Amniotic stem cell (primary cell): ENCODE results near the gene BANP.
A peak's percentile ranks its signal among the peaks of the same experiment; 100 is the strongest.

Experiments
- DNase-seq: peaks from one replicate; lab custom pipeline; 2025; lab: John Stamatoyannopoulos, UW

Gene BANP

GRCh38 chr16:87951552-87952538 is 611 bp downstream of the BANP start:
- no peak for DNase-seq

DNA sequence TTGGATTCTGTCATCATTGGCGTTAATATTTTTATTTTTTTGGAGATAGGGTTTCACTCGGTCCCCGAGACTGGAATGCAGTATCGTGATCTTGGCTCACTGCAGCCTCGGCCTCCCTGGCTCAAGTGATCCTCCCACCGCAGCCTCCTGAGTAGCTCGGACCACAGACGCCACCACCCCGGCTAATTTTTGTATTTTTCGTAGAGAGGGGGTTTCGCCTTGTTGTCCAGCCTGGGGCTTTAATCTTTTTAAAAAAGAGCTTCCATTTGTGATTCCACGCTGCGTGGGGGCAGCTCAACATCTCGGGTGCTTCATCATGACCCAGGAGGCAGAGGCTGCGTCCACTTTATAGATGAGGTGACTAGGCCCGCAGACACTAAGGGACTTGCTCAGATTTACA is 1.5 kb downstream of the BANP start:
- no peak for DNase-seq

DNA sequence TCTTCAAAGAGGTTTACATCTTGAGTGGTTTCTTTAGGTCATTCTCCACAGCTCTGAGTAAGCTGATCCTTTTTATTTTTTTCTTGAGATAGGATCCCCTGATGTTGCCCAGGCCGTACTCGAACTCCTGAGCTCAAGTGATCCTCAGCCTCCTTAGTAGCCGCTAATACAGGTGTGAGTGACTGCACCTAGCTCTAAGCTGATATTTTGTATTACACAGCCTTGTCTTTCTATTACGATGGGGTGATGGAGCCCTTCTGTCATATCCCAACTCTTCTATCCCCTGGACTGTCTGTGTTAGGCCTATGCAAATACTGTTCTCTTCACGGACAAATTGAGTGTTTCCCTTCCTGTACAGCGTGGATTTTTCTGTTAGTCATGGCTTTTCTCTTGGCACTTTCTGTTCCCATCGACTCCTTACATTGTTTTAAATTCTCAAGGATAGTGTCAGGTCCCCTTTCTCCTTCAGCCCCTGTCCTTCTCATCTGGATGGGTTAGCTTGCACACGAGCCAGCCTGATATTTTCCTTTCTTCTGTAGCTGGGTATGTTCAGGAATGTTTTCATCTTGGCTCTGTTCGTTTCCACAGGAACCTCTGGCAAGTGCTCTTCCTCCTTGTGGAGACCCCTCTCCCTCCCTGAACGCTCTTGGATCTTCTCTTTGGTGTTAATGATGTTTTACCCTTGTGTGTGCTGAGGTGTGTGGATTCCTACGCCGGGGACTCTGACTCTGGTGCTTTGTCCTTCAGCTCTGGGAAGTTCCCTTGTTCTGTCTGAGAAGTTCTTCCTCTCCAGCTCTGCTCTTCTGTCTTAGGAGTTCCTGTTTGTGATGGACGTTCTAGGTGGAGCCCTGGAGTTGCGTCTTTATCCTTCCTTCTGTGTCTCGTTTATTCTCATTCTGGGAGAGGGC is 2.3 kb downstream of the BANP start:
- DNase-seq = no peak

DNA sequence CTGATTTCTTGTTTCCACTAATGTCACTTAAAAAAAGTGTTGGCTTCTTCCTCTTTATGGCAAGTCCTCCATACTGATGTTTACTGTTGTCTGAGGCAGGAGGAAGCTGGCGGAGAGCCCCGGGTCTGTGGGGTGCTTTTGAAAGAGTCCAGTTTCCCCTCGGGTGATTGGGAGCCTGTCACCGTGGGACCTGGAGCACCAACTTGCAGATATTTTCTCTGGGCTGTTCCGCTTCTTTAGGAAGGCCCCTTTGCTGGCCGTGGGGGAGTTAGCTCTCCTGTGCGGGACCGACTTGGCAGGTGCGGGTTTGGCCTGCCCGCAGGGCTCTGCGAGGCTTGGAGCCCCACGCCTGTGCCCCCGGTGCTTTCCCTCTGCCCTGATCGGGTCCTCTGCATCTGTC is 3.1 kb downstream of the BANP start:
- DNase-seq = no peak

GRCh38 chr16:87954826-87955225 is 3.6 kb downstream of the BANP start:
- DNase-seq = no peak

- no peak for DNase-seq
Observed at GRCh38 chr16:87955302-87956097, 4.3 kb downstream of the BANP start.

DNA sequence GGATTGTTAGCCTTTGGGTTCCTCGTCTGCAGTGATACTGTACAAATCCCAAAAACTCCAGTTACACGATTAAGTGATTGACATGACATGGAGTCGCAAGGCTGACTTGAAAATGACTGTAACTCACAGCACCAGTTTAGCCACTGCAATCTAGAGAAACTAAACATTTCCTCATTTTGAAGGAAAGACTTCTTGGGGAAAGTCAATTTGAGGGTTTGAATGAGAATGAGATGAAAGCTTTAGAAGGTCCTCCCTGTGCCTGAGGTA is 4.8 kb downstream of the BANP start:
- no peak for DNase-seq

- DNase-seq = peak; percentile 9
Observed at GRCh38 chr16:87956365-87957231, 5.4 kb downstream of the BANP start.

GRCh38 chr16:87957296-87958094 is 6.3 kb downstream of the BANP start:
- no peak for DNase-seq

DNA sequence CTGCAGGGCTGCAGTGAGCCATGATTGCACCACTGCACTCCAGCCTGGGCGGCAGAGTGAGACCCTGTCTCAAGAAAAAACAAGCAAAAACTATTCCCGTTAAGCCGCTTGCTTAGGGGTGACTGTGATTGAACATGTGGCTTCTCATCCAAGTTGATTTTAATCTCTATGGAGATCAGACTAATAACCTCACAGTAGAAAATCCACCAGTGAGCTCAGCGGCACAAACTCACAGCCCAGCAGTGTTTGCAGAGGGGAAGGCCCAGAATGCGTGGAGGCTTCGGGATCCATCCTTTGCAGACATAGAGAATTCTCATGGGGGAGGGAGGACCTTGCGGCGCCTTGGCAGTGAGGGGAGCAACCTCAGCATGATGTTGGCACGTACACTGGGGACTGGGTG is 7.4 kb downstream of the BANP start:
- no peak for DNase-seq

- DNase-seq = no peak
Observed at GRCh38 chr16:87959391-87959990, 8.3 kb downstream of the BANP start.

- DNase-seq = no peak
Observed at GRCh38 chr16:87960296-87960695, 9.1 kb downstream of the BANP start.

DNA sequence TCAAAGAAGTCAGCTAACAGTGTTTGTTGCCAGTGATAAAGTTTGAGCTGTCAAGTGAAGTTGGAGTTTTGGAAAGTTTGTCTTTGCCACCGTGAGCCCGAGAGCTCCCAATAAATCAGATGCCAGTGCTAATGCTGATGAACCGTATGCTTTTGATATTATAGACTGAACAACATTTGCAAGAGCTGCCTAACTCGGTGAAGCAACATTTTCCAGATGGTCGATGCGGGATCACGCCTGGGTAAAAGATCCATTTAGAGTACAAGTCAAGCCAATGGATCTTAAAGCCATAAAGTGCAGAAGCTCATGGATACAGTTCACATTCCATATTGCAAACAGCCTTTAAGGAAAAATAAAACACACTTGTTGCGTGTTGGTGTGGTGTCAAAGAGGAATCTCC is 9.6 kb downstream of the BANP start:
- DNase-seq = no peak

DNA sequence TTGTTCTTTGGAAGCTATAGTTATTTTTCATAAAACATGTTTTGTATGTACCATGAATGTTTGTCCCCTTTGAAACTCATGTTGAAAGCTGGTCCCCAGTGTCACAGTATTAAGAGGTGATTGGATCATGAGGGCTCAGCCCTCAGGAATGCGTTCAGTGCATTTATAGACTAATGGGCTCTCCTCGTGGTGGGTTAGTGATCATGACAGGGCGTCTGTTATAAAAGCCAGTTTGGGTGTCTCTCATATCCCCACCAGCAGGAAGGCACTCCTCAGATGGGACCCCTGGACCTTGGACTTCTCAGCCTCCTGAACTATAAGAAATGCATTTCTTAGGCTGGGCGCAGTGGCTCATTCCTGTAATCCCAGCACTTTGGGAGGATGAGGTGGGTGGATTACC is 10.4 kb downstream of the BANP start:
- no peak for DNase-seq

DNA sequence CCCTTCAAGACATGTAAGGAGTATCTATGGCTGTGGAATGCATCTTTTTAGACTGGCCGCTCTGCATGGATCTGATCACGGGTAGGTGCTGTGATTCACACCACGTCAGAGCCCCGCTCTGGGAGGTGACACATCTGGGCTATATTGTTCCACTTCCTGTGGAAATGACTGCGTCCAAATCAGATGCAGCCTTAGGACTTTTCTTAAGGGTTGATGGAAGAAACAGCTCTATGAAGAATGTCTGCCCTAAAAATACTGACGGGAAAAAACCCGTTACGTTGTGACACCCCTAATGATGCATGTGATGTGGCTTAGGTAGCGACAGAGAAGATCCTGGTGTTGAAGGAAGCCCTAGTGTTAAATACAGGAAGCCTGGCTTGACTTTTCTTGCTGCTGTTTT is 12.2 kb downstream of the BANP start:
- no peak for DNase-seq

- no peak for DNase-seq
Observed at GRCh38 chr16:87964049-87964659, 12.9 kb downstream of the BANP start.

DNA sequence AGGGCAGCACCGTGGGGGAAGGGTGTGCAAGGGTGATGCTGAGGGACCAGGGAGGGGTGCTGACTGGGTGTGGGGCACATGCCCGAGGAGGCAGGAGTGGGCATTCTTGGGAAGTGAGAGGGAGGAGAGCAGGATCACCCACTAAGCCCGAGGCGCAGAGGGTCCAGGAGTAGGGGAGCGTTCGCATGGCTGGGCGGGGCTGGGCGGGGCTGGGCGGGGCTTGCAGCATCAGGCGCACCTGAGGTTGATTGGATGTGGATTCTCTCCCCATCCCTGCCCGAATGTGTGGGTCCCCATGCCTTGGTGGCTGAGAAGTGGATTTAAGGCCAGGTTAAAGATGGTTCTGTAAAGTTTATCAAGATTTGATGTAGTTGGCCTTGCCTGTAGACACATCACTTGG is 14.2 kb downstream of the BANP start:
- no peak for DNase-seq

DNA sequence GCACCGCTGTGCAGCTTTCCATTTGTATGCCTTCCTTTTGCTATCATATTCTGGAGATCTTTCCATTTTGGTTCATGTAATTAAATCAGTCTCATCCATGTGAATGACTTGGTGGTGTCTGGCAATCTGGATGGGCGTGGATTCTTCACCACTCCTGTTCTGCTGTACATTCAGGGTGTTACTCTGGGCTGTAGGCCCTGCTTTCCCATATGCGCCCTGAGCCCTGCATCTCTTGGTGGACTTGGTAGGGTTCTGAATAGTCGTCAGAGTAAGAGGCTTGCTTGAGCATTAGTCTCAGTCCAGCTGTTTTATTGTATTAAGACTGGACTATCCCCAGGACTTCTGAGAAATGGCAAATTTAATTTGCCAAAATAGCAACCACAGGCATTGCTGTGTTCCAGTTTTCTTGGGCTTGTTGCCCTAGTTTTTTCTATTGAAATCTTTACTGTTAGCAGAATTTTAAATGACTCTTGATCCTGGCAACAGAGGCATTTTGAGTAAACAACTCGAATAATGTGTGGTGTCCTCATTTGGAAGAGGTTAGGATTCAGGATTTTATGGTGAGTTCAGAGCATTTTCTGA is 14.9 kb downstream of the BANP start:
- no peak for DNase-seq

DNA sequence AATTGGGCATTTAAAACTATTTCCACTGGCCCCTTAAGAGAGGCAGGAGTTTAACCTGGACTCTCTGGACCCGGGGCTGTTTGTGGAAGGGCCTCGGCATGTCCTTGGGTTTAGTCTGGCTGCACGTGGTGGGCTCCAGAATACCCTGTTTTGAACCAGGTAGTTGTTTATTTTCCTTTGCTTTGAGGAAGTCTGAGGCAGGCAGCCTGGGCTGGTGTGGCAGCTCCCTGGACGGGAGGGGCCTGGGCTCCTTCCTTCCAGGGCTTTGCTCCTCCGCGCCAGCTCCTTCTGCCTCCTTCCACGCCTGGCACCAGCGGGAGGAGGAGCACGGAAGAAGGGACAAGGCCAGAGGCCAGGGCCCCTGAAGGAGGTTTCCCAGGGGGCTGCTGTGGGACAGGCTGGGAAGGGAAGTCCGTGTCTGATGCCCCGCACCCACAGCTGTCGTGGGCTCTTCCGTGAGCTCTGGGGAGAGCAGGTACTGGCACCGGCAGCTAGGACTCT is 15.5 kb downstream of the BANP start:
- DNase-seq = no peak
